HEK293 (cell line): ENCODE results near the gene SCARB2.

ENCODE experiments used
- BCL11A ChIP-seq: fragments of 450-650 bp; formaldehyde crosslinking; IDR thresholded peaks from 2 replicates; pipeline ENCODE4 v1.5.1; 2016; ENCODE audit warnings: low read depth, missing biosample characterization, missing genetic modification characterization
- BCL6B ChIP-seq: fragments of 450-650 bp; formaldehyde crosslinking; IDR thresholded peaks from 2 replicates; pipeline ENCODE4 v1.5.1; 2017; ENCODE audit warnings: missing biosample characterization, missing genetic modification characterization
- CTCF ChIP-seq: fragments of 450-650 bp; formaldehyde crosslinking; IDR thresholded peaks from 2 replicates; pipeline ENCODE4 v1.5.1; 2016; ENCODE audit warnings: missing biosample characterization, missing genetic modification characterization
- REST ChIP-seq: fragments of 450-650 bp; formaldehyde crosslinking; IDR thresholded peaks from 2 replicates; pipeline ENCODE4 v1.5.1; 2016; ENCODE audit warnings: missing biosample characterization, missing genetic modification characterization
- SALL2 ChIP-seq: fragments of 450-650 bp; formaldehyde crosslinking; IDR thresholded peaks from 2 replicates; pipeline ENCODE4 v1.5.0; 2017; ENCODE audit warnings: missing biosample characterization, mild to moderate bottlenecking, missing genetic modification characterization, borderline replicate concordance
- ZBTB17 ChIP-seq: fragments of 450-650 bp; formaldehyde crosslinking; IDR thresholded peaks from 2 replicates; pipeline ENCODE4 v1.5.1; 2016; ENCODE audit warnings: missing biosample characterization, missing genetic modification characterization
- ZBTB8A ChIP-seq: fragments of 450-650 bp; formaldehyde crosslinking; IDR thresholded peaks from 2 replicates; pipeline ENCODE4 v1.5.1; 2016; ENCODE audit warnings: missing biosample characterization, missing genetic modification characterization
- ZNF280D ChIP-seq: fragments of 450-650 bp; formaldehyde crosslinking; IDR thresholded peaks from 2 replicates; pipeline ENCODE4 v1.5.1; 2016; ENCODE audit warnings: missing biosample characterization, missing genetic modification characterization

- TF ChIP-seq REST (no peak), CTCF (tag by site-specific recombination) (no peak), ZBTB17 (tag by site-specific recombination) (no peak), ZBTB8A (tag by site-specific recombination) (no peak), BCL11A (no peak), BCL6B (no peak), SALL2 (no peak), ZNF280D (tag by site-specific recombination) (no peak)
Measured at GRCh38 chr4:76182463-76182862, 31.2 kb downstream of the SCARB2 start.
